HG03575 (cell line): ENCODE results near the gene BCAS1.
"Not testable (repeated sequence)": the region's sequence is repeated elsewhere in the genome, so short reads cannot be mapped to it uniquely, and the experiment has no call there.

Source experiments
- ATAC-seq: cut with Tn5 transposase; IDR thresholded peaks from one replicate; pipeline ENCODE4 v1.9.1; 2021; ENCODE audit not compliant: unreplicated experiment, insufficient number of reproducible peaks, low FRiP score; ENCODE audit errors: extremely low read depth

Gene BCAS1

GRCh38 chr20:53980031-53980465 lies 90.3 kb downstream of the BCAS1 start:
- no peak for ATAC-seq

- ATAC-seq = no peak
Measured at GRCh38 chr20:53978497-53978896, 91.9 kb downstream of the BCAS1 start.

- no peak for ATAC-seq
Measured at GRCh38 chr20:53977391-53977790, 93.0 kb downstream of the BCAS1 start.

- ATAC-seq = no peak
Measured at GRCh38 chr20:53975761-53976160, 94.6 kb downstream of the BCAS1 start.

GRCh38 chr20:53974785-53975555 lies 95.4 kb downstream of the BCAS1 start:
- no peak for ATAC-seq

GRCh38 chr20:53973882-53974281 lies 96.5 kb downstream of the BCAS1 start:
- not testable (repeated sequence) for ATAC-seq

- ATAC-seq = no peak
Measured at GRCh38 chr20:53972179-53972578, 98.2 kb downstream of the BCAS1 start.

- ATAC-seq = no peak
Measured at GRCh38 chr20:53971096-53971683, 99.2 kb downstream of the BCAS1 start.

GRCh38 chr20:53970232-53970631 lies 100.2 kb downstream of the BCAS1 start:
- no peak for ATAC-seq

GRCh38 chr20:53967527-53967926 lies 102.9 kb downstream of the BCAS1 start:
- no peak for ATAC-seq

- no peak for ATAC-seq
Measured at GRCh38 chr20:53966774-53967398, 103.5 kb downstream of the BCAS1 start.

GRCh38 chr20:53964501-53965253 lies 105.7 kb downstream of the BCAS1 start:
- no peak for ATAC-seq

GRCh38 chr20:53964067-53964466 lies 106.3 kb downstream of the BCAS1 start:
- ATAC-seq = no peak

- ATAC-seq = no peak
Measured at GRCh38 chr20:53963635-53964034, 106.8 kb downstream of the BCAS1 start.

GRCh38 chr20:53962388-53962787 lies 108.0 kb downstream of the BCAS1 start:
- ATAC-seq = no peak

GRCh38 chr20:53961527-53961926 lies 108.9 kb downstream of the BCAS1 start:
- no peak for ATAC-seq

- ATAC-seq = no peak
Measured at GRCh38 chr20:53960579-53961272, 109.7 kb downstream of the BCAS1 start.

- no peak for ATAC-seq
Measured at GRCh38 chr20:53959911-53960578, 110.3 kb downstream of the BCAS1 start.
